Measurements from ENCODE around the gene SH3D19.

Gene SH3D19

GRCh38 chr4:151231915-151232595 lies 93.3 kb downstream of the SH3D19 start:
- no peak for DNase-seq (ENCODE audit: low spot score)

- no peak for DNase-seq (ENCODE audit: low spot score)
Observed at GRCh38 chr4:151228189-151229119, 97.0 kb downstream of the SH3D19 start.

- no peak for DNase-seq (ENCODE audit: low spot score)
Observed at GRCh38 chr4:151227731-151228130, 97.7 kb downstream of the SH3D19 start.

GRCh38 chr4:151227172-151227571 lies 98.2 kb downstream of the SH3D19 start:
- no peak for DNase-seq (ENCODE audit: low spot score)

- DNase-seq (ENCODE audit: low spot score): no peak
Observed at GRCh38 chr4:151226004-151226932, 99.1 kb downstream of the SH3D19 start.

- no peak for DNase-seq (ENCODE audit: low spot score)
Observed at GRCh38 chr4:151223465-151223864, 101.9 kb downstream of the SH3D19 start.

- no peak for DNase-seq (ENCODE audit: low spot score)
Observed at GRCh38 chr4:151219948-151220347, 105.5 kb downstream of the SH3D19 start.

- no peak for DNase-seq (ENCODE audit: low spot score)
Observed at GRCh38 chr4:151219091-151219490, 106.3 kb downstream of the SH3D19 start.

GRCh38 chr4:151218343-151218742 lies 107.1 kb downstream of the SH3D19 start:
- DNase-seq (ENCODE audit: low spot score): no peak

- no peak for DNase-seq (ENCODE audit: low spot score)
Observed at GRCh38 chr4:151217326-151217725, 108.1 kb downstream of the SH3D19 start.

- no peak for DNase-seq (ENCODE audit: low spot score)
Observed at GRCh38 chr4:151215295-151215694, 110.1 kb downstream of the SH3D19 start.

GRCh38 chr4:151207868-151208267 lies 117.5 kb downstream of the SH3D19 start:
- DNase-seq (ENCODE audit: low spot score): no peak

- DNase-seq (ENCODE audit: low spot score): no peak
Observed at GRCh38 chr4:151207186-151207585, 118.2 kb downstream of the SH3D19 start.

- DNase-seq (ENCODE audit: low spot score): no peak
Observed at GRCh38 chr4:151206241-151207005, 119.0 kb downstream of the SH3D19 start.

- no peak for DNase-seq (ENCODE audit: low spot score)
Observed at GRCh38 chr4:151205722-151206121, 119.7 kb downstream of the SH3D19 start.

GRCh38 chr4:151204925-151205524 lies 120.4 kb downstream of the SH3D19 start:
- DNase-seq (ENCODE audit: low spot score): no peak

GRCh38 chr4:151202851-151203455 lies 122.5 kb downstream of the SH3D19 start:
- no peak for DNase-seq (ENCODE audit: low spot score)

- no peak for DNase-seq (ENCODE audit: low spot score)
Observed at GRCh38 chr4:151202381-151202780, 123.0 kb downstream of the SH3D19 start.

- DNase-seq (ENCODE audit: low spot score): no peak
Observed at GRCh38 chr4:151199319-151200190, 125.8 kb downstream of the SH3D19 start.

- no peak for DNase-seq (ENCODE audit: low spot score)
Observed at GRCh38 chr4:151198748-151199147, 126.7 kb downstream of the SH3D19 start.

All from D341Med (cell line).